Measurements from ENCODE around the gene SPI1. TPM values are rescaled to one million over a fixed set of nuclear protein-coding genes. Genes with fewer than 3 reads are reported as not detected.
A peak's percentile ranks its signal among the peaks of the same experiment; 100 is the strongest.

The SPI1 gene
- total RNA-seq, 1 donor from 2014 or later = 98.2 TPM

GRCh38 chr11:47392546-47393162 lies 14.3 kb upstream of the SPI1 start:
- no peaks in the 10 kb centered on the region for H3K27me3 ChIP-seq
- TF ChIP-seq, protein P1, sequence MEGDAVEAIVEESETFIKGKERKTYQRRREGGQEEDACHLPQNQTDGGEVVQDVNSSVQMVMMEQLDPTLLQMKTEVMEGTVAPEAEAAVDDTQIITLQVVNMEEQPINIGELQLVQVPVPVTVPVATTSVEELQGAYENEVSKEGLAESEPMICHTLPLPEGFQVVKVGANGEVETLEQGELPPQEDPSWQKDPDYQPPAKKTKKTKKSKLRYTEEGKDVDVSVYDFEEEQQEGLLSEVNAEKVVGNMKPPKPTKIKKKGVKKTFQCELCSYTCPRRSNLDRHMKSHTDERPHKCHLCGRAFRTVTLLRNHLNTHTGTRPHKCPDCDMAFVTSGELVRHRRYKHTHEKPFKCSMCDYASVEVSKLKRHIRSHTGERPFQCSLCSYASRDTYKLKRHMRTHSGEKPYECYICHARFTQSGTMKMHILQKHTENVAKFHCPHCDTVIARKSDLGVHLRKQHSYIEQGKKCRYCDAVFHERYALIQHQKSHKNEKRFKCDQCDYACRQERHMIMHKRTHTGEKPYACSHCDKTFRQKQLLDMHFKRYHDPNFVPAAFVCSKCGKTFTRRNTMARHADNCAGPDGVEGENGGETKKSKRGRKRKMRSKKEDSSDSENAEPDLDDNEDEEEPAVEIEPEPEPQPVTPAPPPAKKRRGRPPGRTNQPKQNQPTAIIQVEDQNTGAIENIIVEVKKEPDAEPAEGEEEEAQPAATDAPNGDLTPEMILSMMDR (IDR thresholded peaks at IDR 0.05) = no peak
- H3K36me3 ChIP-seq = no peaks in the 10 kb centered on the region
- H3K9me3 ChIP-seq = no peaks in the 10 kb centered on the region
- H3K27ac ChIP-seq = peak overlapping the region in 1 of 2 donors; percentile 80
- H3K4me3 ChIP-seq = no peak overlapping the region
- intact Hi-C loops (cut with DNase I) = no loop called here
- no peak for DNase-seq (ENCODE audit: low spot score in 2 of 2)
- no peaks in the 10 kb centered on the region for H3K4me1 ChIP-seq

DNA sequence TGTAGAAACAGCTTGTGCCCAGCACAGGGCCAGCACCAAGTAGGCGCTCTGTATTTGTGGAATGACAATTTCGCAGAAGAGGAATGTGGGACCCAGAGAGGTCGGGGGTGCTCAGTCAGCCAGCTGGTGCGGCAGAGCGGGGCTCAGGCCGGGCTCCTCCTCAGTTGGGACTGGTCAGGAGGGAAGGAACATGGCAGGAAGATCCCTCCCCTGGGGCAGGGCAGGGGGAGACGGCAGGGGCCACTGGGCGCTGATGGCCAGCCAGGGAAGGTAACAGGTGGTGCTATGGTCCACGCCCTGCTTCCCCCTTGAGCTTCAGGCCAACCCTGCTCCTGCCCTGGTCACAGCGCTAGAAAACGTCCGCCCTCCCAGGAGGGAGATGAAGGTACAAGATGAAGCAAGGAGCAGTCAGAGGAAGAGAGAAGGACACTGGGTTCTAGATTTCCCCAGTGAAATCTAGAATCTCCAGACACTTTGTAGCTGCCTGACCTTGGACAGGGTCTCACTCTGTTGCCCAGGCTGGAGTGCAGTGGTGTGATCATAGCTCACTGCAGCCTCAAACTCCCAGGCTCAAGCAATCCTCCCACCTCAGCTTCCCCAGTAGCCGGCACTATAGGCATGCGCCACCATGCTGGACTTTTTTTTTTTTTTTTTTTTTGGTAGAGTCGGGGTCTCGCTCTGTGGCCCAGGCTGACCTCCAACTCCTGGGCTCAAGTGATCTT lies 13.5 kb upstream of the SPI1 start:
- intact Hi-C loops (cut with DNase I) = no loop called here
- Histone ChIP-seq H3K27ac (peak overlapping the region in 1 of 2 donors; percentile 30), H3K4me3 (no peak overlapping the region), H3K36me3 (no peaks in the 10 kb centered on the region), H3K27me3 (no peaks in the 10 kb centered on the region), H3K9me3 (no peaks in the 10 kb centered on the region), H3K4me1 (no peaks in the 10 kb centered on the region)
- TF ChIP-seq, protein P1 (IDR thresholded peaks at IDR 0.05) = no peak
- no peak for DNase-seq (ENCODE audit: low spot score in 2 of 2)

GRCh38 chr11:47391077-47391583 lies 12.8 kb upstream of the SPI1 start:
- no peaks in the 10 kb centered on the region for H3K9me3 ChIP-seq
- H3K27ac ChIP-seq = peak overlapping the region in 1 of 2 donors; percentile 30
- no peaks in the 10 kb centered on the region for H3K4me1 ChIP-seq
- no peaks in the 10 kb centered on the region for H3K27me3 ChIP-seq
- intact Hi-C loops (cut with DNase I) = no loop called here
- H3K4me3 ChIP-seq = no peak overlapping the region
- no peak for DNase-seq (ENCODE audit: low spot score in 2 of 2)
- no peaks in the 10 kb centered on the region for H3K36me3 ChIP-seq
- TF ChIP-seq, protein P1 (IDR thresholded peaks at IDR 0.05) = no peak

DNA sequence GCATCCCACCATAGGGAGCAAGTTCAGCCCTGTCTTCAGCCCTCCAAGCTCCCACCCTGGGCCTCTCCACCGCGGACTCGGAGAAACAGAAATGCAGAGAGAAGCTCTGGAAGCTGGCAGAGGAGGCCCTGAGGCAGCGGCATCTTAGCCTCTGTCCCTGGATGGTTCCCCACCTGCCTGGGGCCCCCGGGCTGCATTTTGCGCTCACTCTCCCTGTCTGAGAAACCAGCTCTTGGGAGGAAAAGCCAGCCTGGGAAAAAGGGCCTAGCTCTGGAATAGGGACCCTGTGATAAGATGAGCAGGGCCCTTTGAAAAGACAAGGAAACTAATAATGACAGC lies 12.0 kb upstream of the SPI1 start:
- DNase-seq (ENCODE audit: low spot score in 2 of 2) = no peak
- intact Hi-C loops (cut with DNase I) = no loop called here
- TF ChIP-seq, protein P1 (IDR thresholded peaks at IDR 0.05) = no peak
- Histone ChIP-seq H3K9me3 (no peaks in the 10 kb centered on the region), H3K27ac (no peak overlapping the region), H3K4me3 (no peak overlapping the region), H3K27me3 (no peaks in the 10 kb centered on the region), H3K36me3 (no peaks in the 10 kb centered on the region), H3K4me1 (no peaks in the 10 kb centered on the region)

DNA sequence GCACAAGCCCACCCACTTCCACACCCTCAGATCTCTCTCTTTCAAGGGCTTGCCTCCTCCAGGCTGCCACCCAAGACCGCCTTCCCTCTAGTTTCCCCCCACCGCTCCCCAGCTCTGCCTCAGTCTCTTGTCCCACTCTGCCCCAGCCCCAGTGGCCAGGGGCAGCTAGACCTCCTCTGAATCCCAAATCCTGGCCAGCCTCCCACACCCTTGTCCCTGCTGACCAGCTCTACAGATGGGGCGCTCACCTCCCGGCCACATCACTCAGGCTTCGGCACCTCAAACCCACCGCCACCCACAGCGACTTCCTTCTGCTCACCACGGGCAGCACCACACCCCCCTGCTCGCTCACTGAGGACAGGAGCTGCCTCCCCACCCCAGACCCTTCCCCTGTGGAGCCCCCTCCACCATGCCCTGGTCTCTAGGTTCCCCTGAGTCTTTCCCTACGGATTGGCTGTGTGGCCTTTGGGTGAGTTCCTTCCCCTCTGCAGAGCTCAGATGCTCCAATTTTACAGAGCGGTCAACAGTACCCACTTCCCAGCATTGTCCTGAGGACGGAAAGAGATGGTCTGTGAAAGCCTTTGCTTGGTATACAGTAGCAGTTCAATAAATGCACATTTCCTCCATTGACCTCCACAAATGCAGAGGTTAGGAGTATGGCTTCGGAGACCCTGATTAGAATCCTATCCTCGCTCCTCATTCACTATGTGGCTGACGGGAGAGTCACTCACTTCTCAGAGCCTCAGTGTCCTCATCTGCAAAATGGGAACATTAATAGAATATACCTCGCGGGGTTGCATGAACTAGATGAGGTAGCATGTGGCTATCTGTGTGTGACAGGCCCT lies 11.5 kb upstream of the SPI1 start:
- Histone ChIP-seq H3K27me3 (no peaks in the 10 kb centered on the region), H3K36me3 (no peaks in the 10 kb centered on the region), H3K4me1 (no peaks in the 10 kb centered on the region), H3K4me3 (no peak overlapping the region), H3K27ac (no peak overlapping the region), H3K9me3 (no peaks in the 10 kb centered on the region)
- TF ChIP-seq, protein P1 (IDR thresholded peaks at IDR 0.05) = no peak
- intact Hi-C loops (cut with DNase I) = no loop called here
- DNase-seq (ENCODE audit: low spot score in 2 of 2) = no peak

Measured in ascending aorta (tissue), 2 donors.